GM21423 (cell line): ENCODE measurements around the gene LTA4H.
"Not testable (repeated sequence)": the region's sequence is repeated elsewhere in the genome, so short reads cannot be mapped to it uniquely, and the experiment has no call there.

ENCODE experiments used
- ATAC-seq: cut with Tn5 transposase; IDR thresholded peaks from one replicate; pipeline ENCODE4 v1.9.1; 2021; ENCODE audit warnings: mild to moderate bottlenecking, moderate library complexity; ENCODE audit not compliant: unreplicated experiment

The LTA4H gene

GRCh38 chr12:95995238-95996031 is 40.0 kb downstream of the LTA4H start:
- ATAC-seq, result no peak

GRCh38 chr12:95994476-95994875 is 40.9 kb downstream of the LTA4H start:
- ATAC-seq, result no peak

- no peak for ATAC-seq
Observed at GRCh38 chr12:95993907-95994306, 41.5 kb downstream of the LTA4H start.

- ATAC-seq, result no peak
Observed at GRCh38 chr12:95990136-95990535, 45.3 kb downstream of the LTA4H start.

GRCh38 chr12:95989504-95990123 is 45.8 kb downstream of the LTA4H start:
- ATAC-seq, result no peak

GRCh38 chr12:95988506-95989275 is 46.7 kb downstream of the LTA4H start:
- ATAC-seq, result no peak

- no peak for ATAC-seq
Observed at GRCh38 chr12:95986635-95987570, 48.5 kb downstream of the LTA4H start.

GRCh38 chr12:95984682-95985081 is 50.7 kb downstream of the LTA4H start:
- ATAC-seq, result no peak

GRCh38 chr12:95982602-95983001 is 52.8 kb downstream of the LTA4H start:
- no peak for ATAC-seq

- no peak for ATAC-seq
Observed at GRCh38 chr12:95980437-95980836, 55.0 kb downstream of the LTA4H start.

GRCh38 chr12:95978774-95979173 is 56.6 kb downstream of the LTA4H start:
- no peak for ATAC-seq

- ATAC-seq, result no peak
Observed at GRCh38 chr12:95978351-95978750, 57.0 kb downstream of the LTA4H start.

GRCh38 chr12:95977764-95978305 is 57.6 kb downstream of the LTA4H start:
- no peak for ATAC-seq

- no peak for ATAC-seq
Observed at GRCh38 chr12:95976416-95976832, 59.0 kb downstream of the LTA4H start.

GRCh38 chr12:95975491-95975890 is 59.9 kb downstream of the LTA4H start:
- ATAC-seq, result no peak

- ATAC-seq, result no peak
Observed at GRCh38 chr12:95974358-95974757, 61.0 kb downstream of the LTA4H start.

- no peak for ATAC-seq
Observed at GRCh38 chr12:95972832-95973456, 62.4 kb downstream of the LTA4H start.

GRCh38 chr12:95970905-95971304 is 64.5 kb downstream of the LTA4H start:
- no peak for ATAC-seq

- not testable (repeated sequence) for ATAC-seq
Observed at GRCh38 chr12:95969116-95969515, 66.3 kb downstream of the LTA4H start.

- ATAC-seq, result no peak
Observed at GRCh38 chr12:95967301-95967700, 68.1 kb downstream of the LTA4H start.
